MM.1S (cell line): ENCODE results near the gene BBIP1.

Experiments used
- CTCF ChIP-seq: fragments of 300-600 bp; sonication (generic); IDR thresholded peaks from 2 replicates; pipeline ENCODE4 v1.5.1; 2016; ENCODE audit warnings: antibody characterized with exemption, low read length, mixed read lengths
- EZH2 ChIP-seq: fragments of 300-600 bp; sonication (generic); optimal IDR thresholded peaks from 2 replicates; pipeline ENCODE3; 2017; ENCODE audit warnings: low read depth, mild to moderate bottlenecking, antibody characterized with exemption, low read length, mixed read lengths
- EZH2phosphoT487 ChIP-seq: fragments of 300-600 bp; sonication (generic); IDR thresholded peaks from 2 replicates; pipeline ENCODE4 v1.6.1; 2018; ENCODE audit warnings: antibody characterized with exemption, low read length

- TF ChIP-seq CTCF (no peak), EZH2phosphoT487 (no peak), EZH2 (no peak)
Observed at GRCh38 chr10:110962443-110962842, 43.5 kb upstream of the BBIP1 start.
